ENCODE results near the gene CD109.

Gene CD109

DNA sequence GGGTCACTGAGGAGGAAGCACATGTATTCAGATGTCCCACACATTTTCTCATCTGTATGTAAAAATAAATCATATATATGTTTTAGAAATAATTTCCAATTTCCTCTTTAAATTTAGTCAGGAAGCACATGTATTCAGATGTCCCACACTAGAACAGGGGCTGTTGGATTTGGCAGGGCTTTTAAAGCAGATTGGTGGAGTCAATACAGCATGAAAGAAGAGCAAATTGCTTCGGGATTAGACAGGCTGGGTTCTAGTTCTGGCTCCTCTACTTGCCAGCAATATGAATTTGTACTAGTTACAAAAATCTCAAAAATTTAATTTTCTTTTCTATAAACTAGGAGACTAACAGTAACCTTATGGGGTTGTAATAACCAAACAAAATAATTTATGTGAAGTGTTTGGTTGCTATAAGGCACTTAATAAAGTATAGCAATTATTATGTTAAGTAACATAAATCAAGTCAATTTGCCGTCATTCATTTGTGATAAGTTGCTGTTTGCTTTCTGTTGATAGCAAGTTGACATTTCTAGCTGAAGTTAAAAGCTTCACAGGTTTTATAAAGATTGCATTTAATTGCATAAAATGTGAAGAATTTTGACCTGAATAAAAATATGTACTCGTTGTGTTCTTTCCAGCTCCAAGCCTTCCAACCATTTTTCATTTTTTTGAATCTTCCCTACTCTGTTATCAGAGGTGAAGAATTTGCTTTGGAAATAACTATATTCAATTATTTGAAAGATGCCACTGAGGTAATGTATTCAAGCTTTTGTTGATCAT lies 88.9 kb downstream of the CD109 start:
- WGBS, 2 experiments: 94 to 97% methylated on average over 2 of the region's 3 CpGs
- no peak overlapping the region for H3K27ac ChIP-seq (ENCODE audit: insufficient read depth, low read depth, low read length, poor library complexity, severe bottlenecking)
- no peaks in the 10 kb centered on the region for H3K9me3 ChIP-seq (ENCODE audit: control insufficient read depth, low read length)
- H3K36me3 ChIP-seq (ENCODE audit: control insufficient read depth, insufficient read depth, low read length): no peaks in the 10 kb centered on the region
- H3K4me3 ChIP-seq (ENCODE audit: insufficient read depth, low read depth, low read length): no peak overlapping the region
- H3K27me3 ChIP-seq (ENCODE audit: control insufficient read depth, insufficient read depth, low read length, poor library complexity, severe bottlenecking): no peaks in the 10 kb centered on the region
- no peaks in the 10 kb centered on the region for H3K4me1 ChIP-seq (ENCODE audit: control insufficient read depth, insufficient read depth, low read length)

GRCh38 chr6:73790574-73790973 lies 94.6 kb downstream of the CD109 start:
- Histone ChIP-seq H3K9me3 (ENCODE audit: control insufficient read depth, low read length) (no peaks in the 10 kb centered on the region), H3K36me3 (ENCODE audit: control insufficient read depth, insufficient read depth, low read length) (no peaks in the 10 kb centered on the region), H3K27me3 (ENCODE audit: control insufficient read depth, insufficient read depth, low read length, poor library complexity, severe bottlenecking) (no peaks in the 10 kb centered on the region), H3K27ac (ENCODE audit: insufficient read depth, low read depth, low read length, poor library complexity, severe bottlenecking) (no peak overlapping the region), H3K4me3 (ENCODE audit: insufficient read depth, low read depth, low read length) (no peak overlapping the region), H3K4me1 (ENCODE audit: control insufficient read depth, insufficient read depth, low read length) (peaks cover 9% of the 10 kb centered on the region)

DNA sequence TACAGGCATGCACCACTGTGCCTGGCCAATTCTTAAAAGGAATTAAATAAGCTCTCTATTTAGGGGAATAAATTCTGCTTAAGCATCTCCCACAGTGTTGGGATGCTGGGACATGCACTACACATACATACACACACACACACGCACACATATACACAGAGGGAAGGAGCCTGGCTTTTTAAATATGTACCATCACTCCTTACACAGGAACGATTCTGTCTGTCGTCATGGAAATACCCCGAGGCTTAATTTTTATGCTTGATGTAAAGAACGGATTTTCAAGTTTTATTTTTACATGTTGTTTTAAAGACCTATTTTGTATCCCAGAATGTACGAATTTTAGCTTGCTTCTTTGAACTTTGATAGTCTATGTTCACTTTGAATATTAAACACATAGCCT lies 95.3 kb downstream of the CD109 start:
- H3K36me3 ChIP-seq (ENCODE audit: control insufficient read depth, insufficient read depth, low read length): no peaks in the 10 kb centered on the region
- peaks cover 9% of the 10 kb centered on the region for H3K4me1 ChIP-seq (ENCODE audit: control insufficient read depth, insufficient read depth, low read length)
- H3K27me3 ChIP-seq (ENCODE audit: control insufficient read depth, insufficient read depth, low read length, poor library complexity, severe bottlenecking): no peaks in the 10 kb centered on the region
- H3K27ac ChIP-seq (ENCODE audit: insufficient read depth, low read depth, low read length, poor library complexity, severe bottlenecking): no peak overlapping the region
- WGBS, 2 experiments: 85 to 97% methylated on average over 2 to 6 of the region's 6 CpGs
- H3K9me3 ChIP-seq (ENCODE audit: control insufficient read depth, low read length): no peaks in the 10 kb centered on the region
- H3K4me3 ChIP-seq (ENCODE audit: insufficient read depth, low read depth, low read length): no peak overlapping the region

- Histone ChIP-seq H3K27ac (ENCODE audit: insufficient read depth, low read depth, low read length, poor library complexity, severe bottlenecking) (no peak overlapping the region), H3K4me3 (ENCODE audit: insufficient read depth, low read depth, low read length) (no peak overlapping the region), H3K9me3 (ENCODE audit: control insufficient read depth, low read length) (no peaks in the 10 kb centered on the region), H3K4me1 (ENCODE audit: control insufficient read depth, insufficient read depth, low read length) (peaks cover 9% of the 10 kb centered on the region), H3K36me3 (ENCODE audit: control insufficient read depth, insufficient read depth, low read length) (no peaks in the 10 kb centered on the region), H3K27me3 (ENCODE audit: control insufficient read depth, insufficient read depth, low read length, poor library complexity, severe bottlenecking) (no peaks in the 10 kb centered on the region)
- 98 to 100% methylated on average over 1 to 2 of the region's 2 CpGs for WGBS, 2 experiments
These were observed 96.7 kb downstream of the CD109 start for GRCh38 chr6:73792738-73793137.

DNA sequence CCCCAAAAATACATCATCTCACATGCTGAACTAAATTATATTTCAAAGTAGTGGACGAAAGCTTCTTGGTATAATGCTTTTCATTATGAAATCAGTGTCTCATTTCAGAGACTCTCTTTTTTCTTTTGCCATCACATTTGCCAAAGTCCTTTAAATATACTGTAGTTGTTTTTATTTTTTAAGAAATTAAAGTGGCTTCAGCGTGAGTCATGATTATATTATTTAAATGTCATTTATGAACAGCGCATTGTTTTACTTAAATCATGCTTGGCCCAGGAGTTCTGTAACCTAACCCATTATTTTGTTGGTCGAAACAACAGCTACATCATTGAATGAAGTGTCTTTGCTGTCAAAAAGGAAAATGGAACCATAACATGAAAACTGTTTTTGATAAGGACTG lies 100.9 kb downstream of the CD109 start:
- no peaks in the 10 kb centered on the region for H3K4me1 ChIP-seq (ENCODE audit: control insufficient read depth, insufficient read depth, low read length)
- no peaks in the 10 kb centered on the region for H3K9me3 ChIP-seq (ENCODE audit: control insufficient read depth, low read length)
- H3K27ac ChIP-seq (ENCODE audit: insufficient read depth, low read depth, low read length, poor library complexity, severe bottlenecking): no peak overlapping the region
- 78 to 87% methylated on average over 2 to 4 of the region's 4 CpGs for whole genome bisulfite sequencing, 2 experiments
- H3K4me3 ChIP-seq (ENCODE audit: insufficient read depth, low read depth, low read length): no peak overlapping the region
- H3K27me3 ChIP-seq (ENCODE audit: control insufficient read depth, insufficient read depth, low read length, poor library complexity, severe bottlenecking): no peaks in the 10 kb centered on the region
- H3K36me3 ChIP-seq (ENCODE audit: control insufficient read depth, insufficient read depth, low read length): no peaks in the 10 kb centered on the region

- Histone ChIP-seq H3K27ac (ENCODE audit: insufficient read depth, low read depth, low read length, poor library complexity, severe bottlenecking) (no peak overlapping the region), H3K4me1 (ENCODE audit: control insufficient read depth, insufficient read depth, low read length) (no peaks in the 10 kb centered on the region), H3K9me3 (ENCODE audit: control insufficient read depth, low read length) (no peaks in the 10 kb centered on the region), H3K27me3 (ENCODE audit: control insufficient read depth, insufficient read depth, low read length, poor library complexity, severe bottlenecking) (no peaks in the 10 kb centered on the region), H3K36me3 (ENCODE audit: control insufficient read depth, insufficient read depth, low read length) (no peaks in the 10 kb centered on the region), H3K4me3 (ENCODE audit: insufficient read depth, low read depth, low read length) (no peak overlapping the region)
- WGBS, 2 experiments: 89 to 96% methylated on average over 6 of the region's 6 CpGs
These were observed 101.9 kb downstream of the CD109 start for GRCh38 chr6:73797861-73798260.

DNA sequence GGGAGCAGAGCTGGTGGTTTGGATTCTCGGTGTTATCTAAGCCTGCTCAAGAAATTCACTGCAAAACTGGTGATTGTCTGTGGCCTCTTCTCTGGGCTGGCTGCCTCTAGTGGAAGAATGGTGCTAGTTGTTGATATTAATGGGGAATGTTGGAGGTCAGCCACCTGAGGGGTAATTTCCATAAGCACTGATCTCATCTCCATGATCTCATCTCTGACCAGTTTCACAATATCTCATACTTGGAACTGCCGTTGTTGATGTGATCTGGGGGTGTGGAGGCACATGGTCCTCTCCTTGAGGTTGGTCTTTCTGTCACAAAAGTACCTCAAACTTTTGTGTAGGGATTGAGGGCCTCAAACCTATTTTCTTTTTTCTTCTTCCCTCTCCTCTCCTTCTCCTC lies 102.6 kb downstream of the CD109 start:
- 60 to 81% methylated on average over 2 of the region's 2 CpGs for WGBS, 2 experiments

GRCh38 chr6:73800997-73801396 lies 105.0 kb downstream of the CD109 start:
- Histone ChIP-seq H3K27ac (ENCODE audit: insufficient read depth, low read depth, low read length, poor library complexity, severe bottlenecking) (no peak overlapping the region), H3K9me3 (ENCODE audit: control insufficient read depth, low read length) (no peaks in the 10 kb centered on the region), H3K27me3 (ENCODE audit: control insufficient read depth, insufficient read depth, low read length, poor library complexity, severe bottlenecking) (no peaks in the 10 kb centered on the region), H3K4me1 (ENCODE audit: control insufficient read depth, insufficient read depth, low read length) (no peaks in the 10 kb centered on the region), H3K4me3 (ENCODE audit: insufficient read depth, low read depth, low read length) (no peak overlapping the region), H3K36me3 (ENCODE audit: control insufficient read depth, insufficient read depth, low read length) (no peaks in the 10 kb centered on the region)
- WGBS, 2 experiments: 97 to 100% methylated on average over 1 of the region's 1 CpG

More for the DNA sequence above, 102.6 kb downstream of the CD109 start:
- Histone ChIP-seq H3K27ac (ENCODE audit: insufficient read depth, low read depth, low read length, poor library complexity, severe bottlenecking) (no peak overlapping the region), H3K4me3 (ENCODE audit: insufficient read depth, low read depth, low read length) (no peak overlapping the region), H3K36me3 (ENCODE audit: control insufficient read depth, insufficient read depth, low read length) (no peaks in the 10 kb centered on the region), H3K27me3 (ENCODE audit: control insufficient read depth, insufficient read depth, low read length, poor library complexity, severe bottlenecking) (no peaks in the 10 kb centered on the region), H3K4me1 (ENCODE audit: control insufficient read depth, insufficient read depth, low read length) (no peaks in the 10 kb centered on the region), H3K9me3 (ENCODE audit: control insufficient read depth, low read length) (no peaks in the 10 kb centered on the region)

GRCh38 chr6:73801652-73802268 lies 105.8 kb downstream of the CD109 start:
- H3K4me1 ChIP-seq (ENCODE audit: control insufficient read depth, insufficient read depth, low read length): no peaks in the 10 kb centered on the region
- H3K9me3 ChIP-seq (ENCODE audit: control insufficient read depth, low read length): no peaks in the 10 kb centered on the region
- WGBS, 2 experiments: no CpG with 5 or more reads among the region's 1 CpG
- no peaks in the 10 kb centered on the region for H3K36me3 ChIP-seq (ENCODE audit: control insufficient read depth, insufficient read depth, low read length)
- no peak overlapping the region for H3K27ac ChIP-seq (ENCODE audit: insufficient read depth, low read depth, low read length, poor library complexity, severe bottlenecking)
- no peaks in the 10 kb centered on the region for H3K27me3 ChIP-seq (ENCODE audit: control insufficient read depth, insufficient read depth, low read length, poor library complexity, severe bottlenecking)
- no peak overlapping the region for H3K4me3 ChIP-seq (ENCODE audit: insufficient read depth, low read depth, low read length)

GRCh38 chr6:73802366-73802765 lies 106.4 kb downstream of the CD109 start:
- no peaks in the 10 kb centered on the region for H3K9me3 ChIP-seq (ENCODE audit: control insufficient read depth, low read length)
- WGBS, 2 experiments: 97 to 100% methylated on average over 2 of the region's 2 CpGs
- no peak overlapping the region for H3K27ac ChIP-seq (ENCODE audit: insufficient read depth, low read depth, low read length, poor library complexity, severe bottlenecking)
- H3K4me3 ChIP-seq (ENCODE audit: insufficient read depth, low read depth, low read length): no peak overlapping the region
- no peaks in the 10 kb centered on the region for H3K4me1 ChIP-seq (ENCODE audit: control insufficient read depth, insufficient read depth, low read length)
- no peaks in the 10 kb centered on the region for H3K27me3 ChIP-seq (ENCODE audit: control insufficient read depth, insufficient read depth, low read length, poor library complexity, severe bottlenecking)
- H3K36me3 ChIP-seq (ENCODE audit: control insufficient read depth, insufficient read depth, low read length): no peaks in the 10 kb centered on the region

Measured in ectodermal cell (in vitro differentiated cells).